HUES6 (cell line): ENCODE data around the gene LRBA.
A peak's percentile ranks its signal among the peaks of the same experiment; 100 is the strongest.

Experiments used
- H3K27ac ChIP-seq: 2 replicates; pipeline ENCODE4 v1.7.0; 2013; ENCODE audit warnings: low read depth, mild to moderate bottlenecking, low read length, inconsistent platforms
- H3K27me3 ChIP-seq: 2 replicates; pipeline ENCODE4 v1.6.1; 2013; ENCODE audit warnings: low read length; ENCODE audit not compliant: control insufficient read depth, insufficient read depth
- H3K36me3 ChIP-seq: 2 replicates; pipeline ENCODE4 v1.6.1; 2013; ENCODE audit warnings: low read length; ENCODE audit not compliant: control insufficient read depth, insufficient read depth
- H3K4me1 ChIP-seq: 2 replicates; pipeline ENCODE4 v1.6.1; 2013; ENCODE audit warnings: low read length; ENCODE audit not compliant: control insufficient read depth, insufficient read depth
- H3K4me3 ChIP-seq: 2 replicates; pipeline ENCODE4 v1.5.1; 2013; ENCODE audit warnings: low read depth, low read length
- H3K9ac ChIP-seq: one replicate; pipeline ENCODE4 v1.6.1; 2013; ENCODE audit warnings: mild to moderate bottlenecking, low read length
- H3K9me3 ChIP-seq: 2 replicates; pipeline ENCODE4 v1.6.1; 2013; ENCODE audit warnings: low read depth, low read length; ENCODE audit not compliant: control insufficient read depth, insufficient read depth

Gene LRBA

DNA sequence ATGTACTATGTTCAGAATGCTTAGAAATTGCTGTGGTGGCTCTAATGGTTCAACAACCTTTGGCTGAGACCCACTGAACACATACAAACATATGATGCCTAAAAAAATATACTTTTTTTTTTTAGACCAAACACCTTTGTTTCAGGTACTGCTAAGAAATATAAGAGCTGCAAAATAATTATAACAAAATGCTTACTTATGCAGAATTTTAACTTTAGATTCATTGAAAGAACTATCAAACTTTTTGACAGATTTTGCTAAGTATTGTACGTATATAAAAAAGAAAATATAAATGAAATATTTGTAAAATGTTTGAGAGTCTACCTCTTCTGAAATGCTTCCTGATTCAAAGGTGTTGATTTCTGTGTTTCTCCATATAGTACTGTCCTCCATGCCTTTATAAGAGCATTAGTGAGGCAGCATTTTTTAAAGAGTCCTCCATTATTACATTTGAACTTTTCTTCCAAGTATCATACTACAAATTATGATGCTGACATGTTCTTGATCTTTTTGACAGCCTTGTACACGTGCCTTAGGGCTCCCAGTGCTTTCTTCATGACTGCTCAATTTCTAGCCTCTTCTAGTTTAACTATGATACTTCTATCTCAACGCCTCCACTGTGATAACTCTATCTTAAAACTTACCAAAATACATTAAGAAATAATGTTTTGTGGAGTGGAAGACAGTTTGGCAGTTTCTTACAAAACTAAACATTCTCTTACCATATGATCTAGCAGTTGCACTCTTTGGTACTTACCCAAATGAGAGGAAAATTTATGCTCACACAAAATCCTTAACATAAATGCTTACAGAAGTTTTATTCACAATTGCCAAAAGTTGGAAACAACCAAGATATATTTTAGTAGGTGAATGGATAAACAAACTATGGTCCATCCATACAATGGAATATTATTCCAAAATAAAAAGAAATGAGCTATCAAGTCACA, 645.4 kb downstream of the LRBA start:
- Histone ChIP-seq H3K27ac (no peak overlapping the region), H3K27me3 (peaks cover 20% of the 10 kb centered on the region)

DNA sequence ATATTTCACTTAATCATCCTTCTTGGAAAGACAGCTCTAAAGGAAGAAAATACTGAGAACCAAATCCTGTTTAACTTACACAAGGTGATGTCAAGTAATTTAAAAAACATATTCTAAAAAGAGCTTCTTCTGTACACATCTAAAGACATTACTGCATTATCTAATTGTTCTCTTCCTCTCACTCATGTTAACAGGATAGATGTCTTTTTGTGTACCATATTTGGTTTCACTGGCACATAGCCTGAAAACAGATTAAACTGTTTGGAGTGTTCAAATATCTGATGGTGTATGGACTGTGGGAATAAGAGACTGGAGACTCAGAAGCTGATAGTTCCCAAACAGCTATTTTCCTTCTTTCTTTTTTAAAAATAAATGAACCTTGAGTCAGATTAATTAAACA, 646.4 kb downstream of the LRBA start:
- Histone ChIP-seq H3K9me3 (no peaks in the 10 kb centered on the region), H3K36me3 (no peaks in the 10 kb centered on the region), H3K27me3 (peaks cover 20% of the 10 kb centered on the region), H3K9ac (no peak overlapping the region), H3K27ac (no peak overlapping the region), H3K4me3 (no peak overlapping the region), H3K4me1 (peaks cover 26% of the 10 kb centered on the region)

More for the DNA sequence above, 645.4 kb downstream of the LRBA start:
- no peaks in the 10 kb centered on the region for H3K36me3 ChIP-seq
- no peak overlapping the region for H3K4me3 ChIP-seq
- H3K4me1 ChIP-seq, result peaks cover 26% of the 10 kb centered on the region
- no peak overlapping the region for H3K9ac ChIP-seq
- no peaks in the 10 kb centered on the region for H3K9me3 ChIP-seq

DNA sequence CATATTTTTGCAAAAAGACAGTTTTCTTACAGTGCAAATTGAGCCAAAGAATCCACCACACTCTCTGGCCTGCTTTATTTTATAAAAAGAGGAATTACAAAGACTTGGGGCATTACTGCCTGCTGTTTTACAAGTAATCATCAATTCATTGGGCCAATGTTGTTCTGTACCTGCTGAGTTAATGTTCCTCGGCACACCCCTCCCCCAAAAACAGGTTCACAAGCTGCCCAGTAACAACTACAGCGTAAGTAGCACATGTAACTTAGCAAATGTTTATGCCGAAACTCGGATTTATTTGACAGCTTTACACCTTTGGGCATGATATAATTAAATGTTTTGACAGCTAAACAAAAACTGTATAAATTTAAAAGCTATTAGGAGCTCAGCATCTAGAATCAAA, 647.8 kb downstream of the LRBA start:
- H3K4me1 ChIP-seq, result peaks cover 26% of the 10 kb centered on the region
- no peak overlapping the region for H3K27ac ChIP-seq
- H3K9ac ChIP-seq, result no peak overlapping the region
- peak overlapping the region; percentile 25; the same call in 1 of the 2 replicates for H3K4me3 ChIP-seq
- H3K36me3 ChIP-seq, result no peaks in the 10 kb centered on the region
- peaks cover 20% of the 10 kb centered on the region for H3K27me3 ChIP-seq
- H3K9me3 ChIP-seq, result no peaks in the 10 kb centered on the region

- no peak overlapping the region for H3K9ac ChIP-seq
- H3K9me3 ChIP-seq, result no peaks in the 10 kb centered on the region
- H3K36me3 ChIP-seq, result no peaks in the 10 kb centered on the region
- peaks cover 20% of the 10 kb centered on the region for H3K27me3 ChIP-seq
- H3K4me3 ChIP-seq, result 0 out of 2 replicates have a peak overlapping the region, but pooled peaks have one; percentile 25
- peaks cover 26% of the 10 kb centered on the region for H3K4me1 ChIP-seq
- no peak overlapping the region for H3K27ac ChIP-seq
Measured at GRCh38 chr4:150366487-150366999, 648.5 kb downstream of the LRBA start.

GRCh38 chr4:150363721-150364688, 651.1 kb downstream of the LRBA start:
- H3K9ac ChIP-seq, result no peak overlapping the region

GRCh38 chr4:150358691-150359090, 656.4 kb downstream of the LRBA start:
- Histone ChIP-seq H3K4me3 (no peak overlapping the region), H3K4me1 (no peaks in the 10 kb centered on the region), H3K36me3 (no peaks in the 10 kb centered on the region), H3K9ac (no peak overlapping the region), H3K9me3 (no peaks in the 10 kb centered on the region), H3K27me3 (no peaks in the 10 kb centered on the region), H3K27ac (no peak overlapping the region)

More at GRCh38 chr4:150363721-150364688, 651.1 kb downstream of the LRBA start:
- Histone ChIP-seq H3K36me3 (no peaks in the 10 kb centered on the region), H3K27me3 (peaks cover 16% of the 10 kb centered on the region), H3K9me3 (no peaks in the 10 kb centered on the region), H3K4me3 (no peak overlapping the region), H3K27ac (no peak overlapping the region), H3K4me1 (peaks cover 26% of the 10 kb centered on the region)

- no peak overlapping the region for H3K4me3 ChIP-seq
- no peaks in the 10 kb centered on the region for H3K4me1 ChIP-seq
- no peaks in the 10 kb centered on the region for H3K27me3 ChIP-seq
Measured at GRCh38 chr4:150357829-150358228, 657.3 kb downstream of the LRBA start.

GRCh38 chr4:150355858-150356455, 659.1 kb downstream of the LRBA start:
- no peaks in the 10 kb centered on the region for H3K4me1 ChIP-seq
- no peak overlapping the region for H3K27ac ChIP-seq
- no peaks in the 10 kb centered on the region for H3K36me3 ChIP-seq
- no peak overlapping the region for H3K4me3 ChIP-seq
- no peaks in the 10 kb centered on the region for H3K27me3 ChIP-seq
- H3K9me3 ChIP-seq, result no peaks in the 10 kb centered on the region
- no peak overlapping the region for H3K9ac ChIP-seq

More at GRCh38 chr4:150357829-150358228, 657.3 kb downstream of the LRBA start:
- Histone ChIP-seq H3K9ac (no peak overlapping the region), H3K27ac (no peak overlapping the region), H3K36me3 (no peaks in the 10 kb centered on the region), H3K9me3 (no peaks in the 10 kb centered on the region)

- no peaks in the 10 kb centered on the region for H3K9me3 ChIP-seq
- H3K27me3 ChIP-seq, result no peaks in the 10 kb centered on the region
- no peak overlapping the region for H3K9ac ChIP-seq
- no peak overlapping the region for H3K4me3 ChIP-seq
- no peaks in the 10 kb centered on the region for H3K4me1 ChIP-seq
- H3K27ac ChIP-seq, result no peak overlapping the region
- H3K36me3 ChIP-seq, result no peaks in the 10 kb centered on the region
Measured at GRCh38 chr4:150355418-150355817, 659.7 kb downstream of the LRBA start.

GRCh38 chr4:150354214-150354796, 660.8 kb downstream of the LRBA start:
- Histone ChIP-seq H3K36me3 (no peaks in the 10 kb centered on the region), H3K27me3 (no peaks in the 10 kb centered on the region), H3K9ac (no peak overlapping the region), H3K4me1 (no peaks in the 10 kb centered on the region), H3K4me3 (no peak overlapping the region), H3K9me3 (no peaks in the 10 kb centered on the region), H3K27ac (no peak overlapping the region)
